GM23338 (cell line): ENCODE measurements around the gene TAAR6. TPM values are rescaled to one million over a fixed set of nuclear protein-coding genes. Genes with fewer than 3 reads are reported as not detected.

ENCODE experiments used
- ATAC-seq: fragments of 200-7000 bp; cut with Tn5 transposase; 3 replicates; pipeline ENCODE4 v1.9.1; 2020
- DNase-seq: peaks from one replicate; pipeline ENCODE4 v3.0.0-alpha.2; 2015; ENCODE audit warnings: low spot score
- H2AFZ ChIP-seq: fragments of 200-600 bp; sonication (generic); 2 replicates; pipeline ENCODE4 v1.8.0; 2016; ENCODE audit warnings: antibody characterized with exemption, mild to moderate bottlenecking, moderate library complexity
- H3F3A ChIP-seq: fragments of 200-600 bp; sonication (generic); replicated peaks from 2 replicates; pipeline ENCODE4 v1.8.0; 2017; ENCODE audit warnings: antibody characterized with exemption, mixed run types, low read depth
- H3K27ac ChIP-seq: fragments of 200-600 bp; sonication (generic); 2 replicates; pipeline ENCODE4 v1.6.1; 2016; ENCODE audit warnings: low read depth
- H3K27me3 ChIP-seq: fragments of 200-600 bp; sonication (generic); 2 replicates; pipeline ENCODE4 v1.8.0; 2016; ENCODE audit warnings: mild to moderate bottlenecking, mixed run types, moderate library complexity; ENCODE audit not compliant: insufficient read depth
- H3K36me3 ChIP-seq: fragments of 200-600 bp; sonication (generic); 2 replicates; pipeline ENCODE4 v1.8.0; 2016; ENCODE audit warnings: mild to moderate bottlenecking; ENCODE audit not compliant: insufficient read depth
- H3K4me1 ChIP-seq: fragments of 200-600 bp; sonication (generic); 2 replicates; pipeline ENCODE4 v1.8.0; 2016; ENCODE audit warnings: mild to moderate bottlenecking, moderate library complexity; ENCODE audit not compliant: insufficient read depth
- H3K4me2 ChIP-seq: fragments of 200-600 bp; sonication (generic); 2 replicates; pipeline ENCODE4 v1.7.1; 2017; ENCODE audit warnings: mixed run types
- H3K4me3 ChIP-seq: fragments of 200-600 bp; sonication (generic); 2 replicates; pipeline ENCODE4 v1.6.1; 2016; ENCODE audit warnings: mixed run types
- H3K79me2 ChIP-seq: fragments of 200-600 bp; sonication (generic); replicated peaks from 2 replicates; pipeline ENCODE4 v1.8.0; 2017; ENCODE audit warnings: mild to moderate bottlenecking; ENCODE audit not compliant: insufficient read depth
- H3K9me2 ChIP-seq: fragments of 200-600 bp; sonication (generic); 2 replicates; pipeline ENCODE4 v1.8.0; 2017; ENCODE audit not compliant: insufficient read depth
- H4K20me1 ChIP-seq: fragments of 200-600 bp; sonication (generic); replicated peaks from 2 replicates; pipeline ENCODE4 v1.8.0; 2017; ENCODE audit warnings: mild to moderate bottlenecking; ENCODE audit not compliant: insufficient read depth
- H3K27ac Mint-ChIP-seq: 2 replicates; pipeline ENCODE4 v1.8.0; 2020; ENCODE audit warnings: inconsistent platforms, mild to moderate bottlenecking, moderate library complexity, mixed read lengths
- H3K27me3 Mint-ChIP-seq: 3 replicates; pipeline ENCODE4 v1.8.0; 2022; ENCODE audit warnings: low read depth, mild to moderate bottlenecking, moderate library complexity, mixed read lengths, inconsistent platforms; ENCODE audit not compliant: insufficient read depth, poor library complexity
- H3K36me3 Mint-ChIP-seq: 3 replicates; pipeline ENCODE4 v1.8.0; 2021; ENCODE audit warnings: low read depth, mild to moderate bottlenecking, inconsistent platforms, moderate library complexity, mixed read lengths
- H3K4me1 Mint-ChIP-seq: 3 replicates; pipeline ENCODE4 v1.8.0; 2020; ENCODE audit warnings: mild to moderate bottlenecking, inconsistent platforms, mixed read lengths
- H3K4me3 Mint-ChIP-seq: 3 replicates; pipeline ENCODE4 v1.8.0; 2021; ENCODE audit warnings: moderate library complexity, mild to moderate bottlenecking, inconsistent platforms, mixed read lengths
- H3K9me3 Mint-ChIP-seq: 3 replicates; pipeline ENCODE4 v1.8.0; 2020; ENCODE audit warnings: moderate library complexity, mild to moderate bottlenecking, inconsistent platforms, mixed read lengths
- CREB1 ChIP-seq: fragments of 250-450 bp; sonication (Bioruptor Pico); IDR thresholded peaks from 2 replicates; pipeline ENCODE4 v1.5.0; 2020; ENCODE audit warnings: low read depth, mild to moderate bottlenecking, moderate library complexity
- EZH2 ChIP-seq: fragments of 200-600 bp; sonication (generic); IDR thresholded peaks from one replicate; pipeline ENCODE4 v1.8.0; 2017; ENCODE audit warnings: antibody characterized with exemption, mild to moderate bottlenecking, low read depth; ENCODE audit not compliant: unreplicated experiment
- EZH2phosphoT487 ChIP-seq: fragments of 200-600 bp; sonication (generic); IDR thresholded peaks from one replicate; pipeline ENCODE4 v1.8.1; 2018; ENCODE audit warnings: antibody characterized with exemption; ENCODE audit not compliant: unreplicated experiment
- JUNB ChIP-seq: IDR thresholded peaks from one replicate; pipeline ENCODE4 v1.6.1; 2016; ENCODE audit warnings: antibody characterized with exemption; ENCODE audit not compliant: unreplicated experiment
- POLR2AphosphoS5 ChIP-seq: IDR thresholded peaks from 2 replicates; pipeline ENCODE4 v1.6.1; 2016; ENCODE audit warnings: antibody characterized with exemption, low read depth
- STAT1 ChIP-seq: IDR thresholded peaks from one replicate; pipeline ENCODE4 v1.6.1; 2016; ENCODE audit warnings: antibody characterized with exemption; ENCODE audit not compliant: unreplicated experiment
- ZNF114 ChIP-seq: fragments of 250-450 bp; sonication (Bioruptor Pico); IDR thresholded peaks from 2 replicates; pipeline ENCODE4 v1.5.0; 2020; ENCODE audit warnings: mild to moderate bottlenecking, moderate library complexity
- ZNF331 ChIP-seq: fragments of 250-450 bp; sonication (Bioruptor Pico); IDR thresholded peaks from 2 replicates; pipeline ENCODE4 v1.5.0; 2020; ENCODE audit warnings: low read depth, mild to moderate bottlenecking, moderate library complexity
- polyA plus RNA-seq: library from polyadenylated mRNA; unstranded; fragments of >200 nt; fragmentation: Nextera tagmentation; extraction: Ambion mirVana; gene quantifications from 2 replicates; pipeline ENCODE4 v1.2.1, GENCODE V29; 2016
- total RNA-seq: library from RNA; depleted of rRNA; stranded (reverse); fragments of >200 nt; shearing (Covaris generic); gene quantifications from 2 replicates; pipeline ENCODE4 v1.2.3, GENCODE V29; 2014
- TF ChIP-seq, protein P1 (sequence below): IDR thresholded peaks from 2 replicates; pipeline ENCODE4 v1.6.1; 2016; ENCODE audit warnings: antibody characterized with exemption
- TF ChIP-seq, protein P2 (sequence below): IDR thresholded peaks from one replicate; pipeline ENCODE4 v1.6.1; 2018; ENCODE audit warnings: antibody characterized with exemption; ENCODE audit not compliant: unreplicated experiment
- TF ChIP-seq, protein P3 (sequence below), 2 experiments: fragments of 200-600 bp in 1 of 2; sonication (generic) in 1 of 2; conservative IDR thresholded peaks; 2 replicates each; pipeline versions ENCODE4 v1.5.1 to v1.6.1; 2016 to 2017; ENCODE audit warnings: antibody characterized with exemption in 2 of 2, low read depth in 2 of 2, mild to moderate bottlenecking in 2 of 2, moderate library complexity in 1 of 2

The TAAR6 gene
- total and polyA plus RNA-seq, 2 experiments from 2014 or later = not detected

DNA sequence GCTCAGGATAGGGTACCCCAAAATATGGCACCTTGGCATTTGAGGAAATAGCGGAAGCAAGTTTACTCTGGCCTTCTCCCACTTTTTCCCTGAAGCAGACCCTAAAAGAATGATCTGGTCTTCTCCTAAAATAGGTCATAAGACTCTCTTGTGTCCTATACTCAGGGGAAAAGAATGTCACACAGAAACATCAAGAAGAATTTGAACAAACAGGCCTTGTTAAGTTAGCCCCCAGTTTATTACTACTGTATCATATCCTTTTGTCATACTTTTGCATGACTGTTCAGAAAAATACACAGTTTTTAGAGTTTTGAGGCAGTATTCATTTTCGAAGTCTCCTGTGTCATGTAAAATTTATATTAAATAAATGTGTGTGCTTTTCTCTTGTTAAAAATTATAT lies 41.5 kb downstream of the TAAR6 start:
- TF ChIP-seq, protein P1, sequence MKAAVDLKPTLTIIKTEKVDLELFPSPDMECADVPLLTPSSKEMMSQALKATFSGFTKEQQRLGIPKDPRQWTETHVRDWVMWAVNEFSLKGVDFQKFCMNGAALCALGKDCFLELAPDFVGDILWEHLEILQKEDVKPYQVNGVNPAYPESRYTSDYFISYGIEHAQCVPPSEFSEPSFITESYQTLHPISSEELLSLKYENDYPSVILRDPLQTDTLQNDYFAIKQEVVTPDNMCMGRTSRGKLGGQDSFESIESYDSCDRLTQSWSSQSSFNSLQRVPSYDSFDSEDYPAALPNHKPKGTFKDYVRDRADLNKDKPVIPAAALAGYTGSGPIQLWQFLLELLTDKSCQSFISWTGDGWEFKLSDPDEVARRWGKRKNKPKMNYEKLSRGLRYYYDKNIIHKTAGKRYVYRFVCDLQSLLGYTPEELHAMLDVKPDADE = no peak
- no peak for TF ChIP-seq STAT1
- TF ChIP-seq ZNF114 (CRISPR knock-in tag) = no peak
- TF ChIP-seq EZH2 = no peak
- TF ChIP-seq ZNF331 (CRISPR knock-in tag) = no peak
- TF ChIP-seq EZH2phosphoT487 = no peak
- TF ChIP-seq, protein P2, sequence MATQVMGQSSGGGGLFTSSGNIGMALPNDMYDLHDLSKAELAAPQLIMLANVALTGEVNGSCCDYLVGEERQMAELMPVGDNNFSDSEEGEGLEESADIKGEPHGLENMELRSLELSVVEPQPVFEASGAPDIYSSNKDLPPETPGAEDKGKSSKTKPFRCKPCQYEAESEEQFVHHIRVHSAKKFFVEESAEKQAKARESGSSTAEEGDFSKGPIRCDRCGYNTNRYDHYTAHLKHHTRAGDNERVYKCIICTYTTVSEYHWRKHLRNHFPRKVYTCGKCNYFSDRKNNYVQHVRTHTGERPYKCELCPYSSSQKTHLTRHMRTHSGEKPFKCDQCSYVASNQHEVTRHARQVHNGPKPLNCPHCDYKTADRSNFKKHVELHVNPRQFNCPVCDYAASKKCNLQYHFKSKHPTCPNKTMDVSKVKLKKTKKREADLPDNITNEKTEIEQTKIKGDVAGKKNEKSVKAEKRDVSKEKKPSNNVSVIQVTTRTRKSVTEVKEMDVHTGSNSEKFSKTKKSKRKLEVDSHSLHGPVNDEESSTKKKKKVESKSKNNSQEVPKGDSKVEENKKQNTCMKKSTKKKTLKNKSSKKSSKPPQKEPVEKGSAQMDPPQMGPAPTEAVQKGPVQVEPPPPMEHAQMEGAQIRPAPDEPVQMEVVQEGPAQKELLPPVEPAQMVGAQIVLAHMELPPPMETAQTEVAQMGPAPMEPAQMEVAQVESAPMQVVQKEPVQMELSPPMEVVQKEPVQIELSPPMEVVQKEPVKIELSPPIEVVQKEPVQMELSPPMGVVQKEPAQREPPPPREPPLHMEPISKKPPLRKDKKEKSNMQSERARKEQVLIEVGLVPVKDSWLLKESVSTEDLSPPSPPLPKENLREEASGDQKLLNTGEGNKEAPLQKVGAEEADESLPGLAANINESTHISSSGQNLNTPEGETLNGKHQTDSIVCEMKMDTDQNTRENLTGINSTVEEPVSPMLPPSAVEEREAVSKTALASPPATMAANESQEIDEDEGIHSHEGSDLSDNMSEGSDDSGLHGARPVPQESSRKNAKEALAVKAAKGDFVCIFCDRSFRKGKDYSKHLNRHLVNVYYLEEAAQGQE = no peak
- TF ChIP-seq POLR2AphosphoS5 = no peak
- TF ChIP-seq, protein P3, sequence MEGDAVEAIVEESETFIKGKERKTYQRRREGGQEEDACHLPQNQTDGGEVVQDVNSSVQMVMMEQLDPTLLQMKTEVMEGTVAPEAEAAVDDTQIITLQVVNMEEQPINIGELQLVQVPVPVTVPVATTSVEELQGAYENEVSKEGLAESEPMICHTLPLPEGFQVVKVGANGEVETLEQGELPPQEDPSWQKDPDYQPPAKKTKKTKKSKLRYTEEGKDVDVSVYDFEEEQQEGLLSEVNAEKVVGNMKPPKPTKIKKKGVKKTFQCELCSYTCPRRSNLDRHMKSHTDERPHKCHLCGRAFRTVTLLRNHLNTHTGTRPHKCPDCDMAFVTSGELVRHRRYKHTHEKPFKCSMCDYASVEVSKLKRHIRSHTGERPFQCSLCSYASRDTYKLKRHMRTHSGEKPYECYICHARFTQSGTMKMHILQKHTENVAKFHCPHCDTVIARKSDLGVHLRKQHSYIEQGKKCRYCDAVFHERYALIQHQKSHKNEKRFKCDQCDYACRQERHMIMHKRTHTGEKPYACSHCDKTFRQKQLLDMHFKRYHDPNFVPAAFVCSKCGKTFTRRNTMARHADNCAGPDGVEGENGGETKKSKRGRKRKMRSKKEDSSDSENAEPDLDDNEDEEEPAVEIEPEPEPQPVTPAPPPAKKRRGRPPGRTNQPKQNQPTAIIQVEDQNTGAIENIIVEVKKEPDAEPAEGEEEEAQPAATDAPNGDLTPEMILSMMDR (conservative IDR thresholded peaks at IDR 0.05; ENCODE audit: low read depth in 2 of 2) = no peak
- no peak for TF ChIP-seq CREB1 (CRISPR knock-in tag)
- no peak for TF ChIP-seq JUNB
- no peak for ATAC-seq

More for the DNA sequence above, 41.5 kb downstream of the TAAR6 start:
- Mint-ChIP-seq H3K27me3 (no peaks in the 10 kb centered on the region), H3K36me3 (no peaks in the 10 kb centered on the region), H3K4me1 (peaks cover 2% of the 10 kb centered on the region; the same call in 2 of the 3 replicates), H3K27ac (no peak overlapping the region), H3K9me3 (no peaks in the 10 kb centered on the region), H3K4me3 (no peak overlapping the region)
- no peaks in the 10 kb centered on the region for H3K4me1 ChIP-seq
- no peak overlapping the region for H3K4me3 ChIP-seq
- no peaks in the 10 kb centered on the region for H3K9me2 ChIP-seq
- no peak overlapping the region for H3K4me2 ChIP-seq
- H3K79me2 ChIP-seq = no peaks in the 10 kb centered on the region
- H3K27me3 ChIP-seq = no peaks in the 10 kb centered on the region
- no peaks in the 10 kb centered on the region for H4K20me1 ChIP-seq
- H3F3A ChIP-seq = no peaks in the 10 kb centered on the region
- no peaks in the 10 kb centered on the region for H3K36me3 ChIP-seq
- no peak overlapping the region for H3K27ac ChIP-seq
- H2AFZ ChIP-seq = no peak overlapping the region
- no peak for DNase-seq
